ENCODE results near the gene HEXD.

Gene HEXD

DNA sequence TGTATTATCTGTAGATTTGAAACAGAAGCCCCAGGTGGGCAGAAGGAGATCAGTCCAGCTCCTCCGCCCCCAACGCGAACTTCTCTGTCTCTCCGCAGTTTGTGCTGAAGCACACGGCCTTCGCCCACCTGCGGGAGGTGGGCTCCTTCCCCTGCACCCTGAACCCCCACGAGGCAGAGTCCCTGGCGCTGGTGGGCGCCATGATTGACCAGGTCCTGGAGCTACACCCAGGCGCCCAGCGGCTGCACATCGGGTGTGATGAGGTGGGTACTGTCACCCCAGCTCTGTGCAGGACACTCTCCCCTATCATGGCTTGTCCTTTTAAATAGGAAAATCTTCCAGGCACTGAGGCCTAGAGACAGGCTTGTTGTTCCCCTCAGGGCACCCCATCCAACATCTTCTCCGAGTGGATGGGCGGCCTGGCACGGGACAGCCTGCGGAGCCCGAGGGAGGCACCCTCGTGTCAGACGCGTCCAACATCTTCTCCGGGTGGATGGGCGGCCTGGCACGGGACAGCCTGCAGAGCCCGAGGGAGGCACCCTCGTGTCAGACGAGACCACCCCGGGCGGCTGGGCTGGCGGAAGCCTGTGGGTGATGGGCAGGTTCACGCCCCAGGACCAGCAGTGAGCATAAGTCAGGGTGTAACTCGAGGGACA is 15.5 kb downstream of the HEXD start:
- DNase-seq (ENCODE audit: low spot score): no peak
- no peak for TF ChIP-seq CTCF (IDR thresholded peaks at IDR 0.05; ENCODE audit: borderline replicate concordance, control extremely low read depth, extremely low read depth, insufficient read depth, missing control alignments)
- in situ Hi-C loops (cut with MboI; ENCODE audit: low sequenced_read_pairs, unreplicated experiment): no loop called here

- in situ Hi-C loops (cut with MboI; ENCODE audit: low sequenced_read_pairs, unreplicated experiment): no loop called here
- DNase-seq (ENCODE audit: low spot score): no peak
- no peak for TF ChIP-seq CTCF (IDR thresholded peaks at IDR 0.05; ENCODE audit: borderline replicate concordance, control extremely low read depth, extremely low read depth, insufficient read depth, missing control alignments)
These were observed 16.0 kb downstream of the HEXD start for GRCh38 chr17:82434216-82434565.

GRCh38 chr17:82435103-82435502 is 17.0 kb downstream of the HEXD start:
- in situ Hi-C loops (cut with MboI; ENCODE audit: low sequenced_read_pairs, unreplicated experiment): no loop called here
- TF ChIP-seq CTCF (IDR thresholded peaks at IDR 0.05; ENCODE audit: borderline replicate concordance, control extremely low read depth, extremely low read depth, insufficient read depth, missing control alignments): no peak
- DNase-seq (ENCODE audit: low spot score): no peak

DNA sequence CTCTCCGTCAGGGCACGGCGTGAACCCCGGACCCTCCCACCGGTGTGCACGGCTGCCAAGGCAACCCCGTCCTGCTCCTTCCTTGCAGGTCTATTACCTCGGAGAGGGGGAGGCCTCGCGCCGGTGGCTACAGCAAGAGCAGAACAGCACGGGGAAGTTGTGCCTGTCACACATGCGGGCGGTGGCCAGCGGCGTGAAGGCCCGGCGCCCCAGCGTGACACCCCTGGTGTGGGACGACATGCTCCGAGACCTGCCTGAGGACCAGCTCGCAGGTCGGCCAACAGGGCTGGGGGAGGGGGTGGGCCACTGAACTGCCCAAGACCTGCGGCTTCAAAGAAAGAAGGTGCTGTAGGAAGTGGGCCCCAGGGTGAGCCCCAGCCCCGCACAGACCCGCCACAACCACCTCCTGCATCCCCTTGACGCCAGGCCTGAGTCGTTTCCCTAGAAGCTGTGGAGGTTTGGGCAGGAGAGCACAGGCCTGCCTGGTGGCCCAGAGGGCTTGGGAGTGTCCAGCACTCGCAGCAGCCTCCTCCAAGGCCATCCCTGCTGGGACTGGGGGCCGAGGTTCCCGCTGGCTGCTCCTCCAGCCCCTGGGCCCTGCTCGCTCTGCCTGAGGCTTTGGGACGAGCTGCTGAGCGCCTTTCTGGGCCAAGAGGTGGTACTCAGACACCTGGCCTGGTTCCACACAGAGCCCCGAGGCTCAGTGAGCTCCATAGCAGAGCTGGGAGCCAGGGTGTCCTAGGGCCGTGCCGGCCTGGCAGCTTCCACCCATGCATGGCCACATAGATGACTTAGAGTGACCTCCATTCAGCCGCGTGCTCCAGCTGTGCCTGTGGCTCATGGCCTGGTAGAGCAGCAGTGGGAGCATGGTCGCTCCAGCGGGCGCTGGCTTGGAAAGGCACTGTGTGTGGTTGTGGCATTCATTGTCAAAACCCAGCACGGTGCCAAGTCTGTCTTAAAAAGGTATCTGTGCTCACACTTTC is 17.7 kb downstream of the HEXD start:
- DNase-seq (ENCODE audit: low spot score): no peak
- no peak for TF ChIP-seq CTCF (IDR thresholded peaks at IDR 0.05; ENCODE audit: borderline replicate concordance, control extremely low read depth, extremely low read depth, insufficient read depth, missing control alignments)
- in situ Hi-C loops (cut with MboI; ENCODE audit: low sequenced_read_pairs, unreplicated experiment): no loop called here

DNA sequence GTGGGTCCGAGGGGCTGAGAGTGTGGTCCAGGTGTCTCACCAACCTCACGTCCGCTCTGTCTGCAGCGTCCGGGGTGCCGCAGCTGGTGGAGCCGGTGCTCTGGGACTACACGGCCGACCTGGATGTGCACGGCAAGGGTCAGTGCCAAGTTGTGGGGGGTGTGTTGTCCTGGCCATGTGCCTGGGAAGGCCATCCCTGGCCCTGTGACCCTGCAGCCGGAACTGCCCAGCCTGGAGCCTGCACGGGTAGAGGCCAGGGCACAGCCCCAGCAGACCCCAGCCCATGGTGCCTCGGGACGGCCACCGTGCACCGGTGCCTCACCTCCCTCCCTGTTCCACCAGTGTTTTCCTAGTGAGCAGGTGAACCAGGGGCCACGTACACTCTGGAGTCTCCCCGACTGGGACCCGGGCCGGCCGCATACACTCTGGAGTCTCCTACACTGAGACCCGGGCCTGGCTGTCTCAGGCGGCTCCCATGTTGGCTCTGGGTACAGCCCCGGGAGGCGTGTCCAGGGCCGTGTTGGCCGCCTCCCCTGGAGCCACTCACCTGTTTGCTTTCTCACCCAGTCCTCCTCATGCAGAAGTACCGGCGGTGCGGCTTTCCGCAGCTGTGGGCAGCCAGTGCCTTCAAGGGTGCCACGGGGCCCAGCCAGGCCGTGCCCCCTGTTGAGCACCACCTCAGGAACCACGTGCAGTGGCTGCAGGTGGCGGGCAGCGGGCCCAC is 18.6 kb downstream of the HEXD start:
- TF ChIP-seq CTCF (IDR thresholded peaks at IDR 0.05; ENCODE audit: borderline replicate concordance, control extremely low read depth, extremely low read depth, insufficient read depth, missing control alignments): no peak
- no peak for DNase-seq (ENCODE audit: low spot score)
- in situ Hi-C loops (cut with MboI; ENCODE audit: low sequenced_read_pairs, unreplicated experiment): no loop called here

DNA sequence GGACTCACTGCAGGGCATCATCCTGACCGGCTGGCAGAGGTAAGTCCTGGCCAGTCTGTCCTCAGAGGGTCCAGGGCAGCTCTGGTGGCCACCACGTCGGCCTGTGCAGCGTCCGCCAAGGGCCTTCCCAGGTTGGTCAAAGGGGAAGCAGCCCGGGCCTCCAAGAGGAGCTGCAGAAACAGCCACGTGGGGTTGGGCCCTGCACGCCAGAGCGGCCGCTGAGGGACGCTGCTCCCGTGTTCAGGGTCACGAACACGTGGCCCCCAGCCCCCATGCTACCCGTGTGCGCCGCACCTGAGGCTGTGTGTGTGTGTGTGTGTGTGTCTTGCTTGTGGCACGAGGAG is 19.1 kb downstream of the HEXD start:
- in situ Hi-C loops (cut with MboI; ENCODE audit: low sequenced_read_pairs, unreplicated experiment): no loop called here
- no peak for TF ChIP-seq CTCF (IDR thresholded peaks at IDR 0.05; ENCODE audit: borderline replicate concordance, control extremely low read depth, extremely low read depth, insufficient read depth, missing control alignments)
- DNase-seq (ENCODE audit: low spot score): no peak

Data from GM13976 (cell line).